ENCODE data around the gene APOD.
"Not testable (repeated sequence)": the region's sequence is repeated elsewhere in the genome, so short reads cannot be mapped to it uniquely, and the experiment has no call there.

Gene APOD

DNA sequence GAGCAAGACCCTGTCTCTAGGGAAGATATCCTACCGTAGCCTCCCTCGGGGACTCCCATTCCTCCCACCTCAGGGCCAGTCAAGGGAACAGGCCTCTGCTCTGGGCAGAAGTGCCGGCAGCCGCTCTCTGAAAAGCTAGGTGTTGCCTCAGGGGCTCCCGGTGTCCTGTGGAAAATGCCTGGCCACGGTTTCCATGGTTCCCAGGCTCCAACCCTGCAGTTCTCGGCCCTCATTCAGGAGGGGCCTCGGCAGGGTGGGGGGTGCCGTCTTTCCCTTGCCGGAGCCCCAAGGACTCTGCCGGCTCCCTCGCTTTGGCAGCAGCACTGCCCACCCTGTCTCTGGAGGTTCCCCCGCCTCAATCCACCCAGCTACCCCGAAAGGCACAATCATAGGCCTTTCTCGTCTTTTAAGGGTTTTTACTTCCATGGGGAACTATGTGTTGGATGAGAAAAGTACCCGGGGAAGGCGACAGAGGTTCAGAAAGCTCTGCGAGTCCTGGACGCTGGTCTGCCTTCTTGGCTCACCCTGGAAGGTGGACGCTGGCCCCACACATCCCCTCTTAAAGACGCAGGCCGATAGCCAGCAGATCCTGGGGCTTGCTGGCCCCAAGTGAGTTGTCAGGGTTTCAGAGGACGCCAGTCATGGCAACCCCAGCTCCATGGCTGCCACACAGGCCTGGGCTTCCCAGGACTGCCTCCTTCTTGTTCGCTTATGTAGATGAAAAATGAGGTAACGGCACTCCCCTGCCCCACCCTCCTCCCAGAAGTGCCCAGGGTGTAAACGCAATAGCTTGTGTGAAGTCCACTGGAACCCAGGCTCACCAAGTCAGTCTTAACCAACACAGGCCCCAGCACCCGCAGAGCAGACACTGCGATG is 34.3 kb upstream of the APOD start:
- DNase-seq = not testable (repeated sequence)

DNA sequence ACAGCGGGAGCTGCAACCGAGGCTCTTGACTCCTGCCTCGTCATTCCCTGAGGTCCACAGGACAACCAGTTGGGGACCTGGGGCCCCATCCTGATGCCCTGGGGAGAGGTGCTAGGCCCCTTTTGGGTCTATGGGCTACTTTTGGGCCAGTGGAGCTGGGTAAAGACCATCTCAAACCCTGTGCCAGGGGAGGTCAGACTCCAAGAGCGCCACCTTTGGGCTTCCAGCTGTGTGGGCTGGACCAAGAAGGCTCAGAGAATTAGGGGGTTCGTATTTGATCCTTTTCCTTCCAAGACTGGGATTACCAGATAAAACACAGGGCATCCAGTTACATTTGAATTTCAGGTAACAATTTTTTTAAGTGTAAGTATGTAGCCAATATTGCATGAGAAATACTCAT is 33.4 kb upstream of the APOD start:
- not testable (repeated sequence) for DNase-seq

DNA sequence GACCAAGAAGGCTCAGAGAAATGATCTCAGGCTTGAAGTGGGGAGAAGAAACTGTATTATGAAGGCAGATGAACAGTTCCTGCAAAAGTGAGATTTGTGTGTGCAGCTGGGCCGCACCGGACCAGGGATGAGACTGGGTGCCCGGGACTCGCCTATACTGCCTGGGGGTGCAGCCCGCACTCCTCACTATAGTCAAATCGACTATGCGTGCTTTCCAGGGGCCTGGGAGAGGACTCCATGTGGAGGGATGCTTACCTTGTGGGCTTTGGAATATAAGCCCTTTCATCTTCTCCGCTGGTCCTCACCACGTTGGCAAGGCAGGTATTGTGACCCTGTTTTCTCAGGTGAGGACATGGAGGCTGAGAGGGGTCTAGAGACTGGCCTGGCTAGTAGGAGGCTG is 32.9 kb upstream of the APOD start:
- DNase-seq = no peak

DNA sequence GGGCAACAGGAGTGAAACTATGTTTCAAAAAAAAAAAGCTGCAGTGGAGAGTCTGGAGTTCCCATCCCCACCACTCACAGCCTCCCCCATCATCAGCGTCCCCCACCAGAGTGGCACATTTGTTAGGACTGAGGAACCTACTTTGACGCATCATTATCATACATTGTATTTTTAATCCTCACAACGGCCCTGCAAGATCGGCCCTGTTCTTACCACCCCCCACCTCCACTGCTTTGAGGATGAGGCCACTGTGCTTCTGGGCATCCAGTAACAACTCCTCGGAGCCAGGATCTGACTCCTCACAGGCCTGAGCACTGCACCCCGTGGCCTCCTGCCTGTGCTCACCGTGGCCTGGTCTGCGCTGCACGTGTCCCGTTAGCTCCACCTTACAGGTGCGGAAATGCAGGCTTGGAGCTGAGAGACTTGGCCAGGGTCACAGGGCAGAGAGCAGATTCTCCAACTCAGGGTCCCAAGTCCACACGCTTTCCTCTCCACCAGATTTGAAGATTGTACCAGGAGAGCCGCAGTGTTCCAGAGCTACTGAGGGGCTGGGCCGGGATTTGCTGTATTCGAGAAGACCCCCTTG is 32.3 kb upstream of the APOD start:
- DNase-seq = not testable (repeated sequence)

DNA sequence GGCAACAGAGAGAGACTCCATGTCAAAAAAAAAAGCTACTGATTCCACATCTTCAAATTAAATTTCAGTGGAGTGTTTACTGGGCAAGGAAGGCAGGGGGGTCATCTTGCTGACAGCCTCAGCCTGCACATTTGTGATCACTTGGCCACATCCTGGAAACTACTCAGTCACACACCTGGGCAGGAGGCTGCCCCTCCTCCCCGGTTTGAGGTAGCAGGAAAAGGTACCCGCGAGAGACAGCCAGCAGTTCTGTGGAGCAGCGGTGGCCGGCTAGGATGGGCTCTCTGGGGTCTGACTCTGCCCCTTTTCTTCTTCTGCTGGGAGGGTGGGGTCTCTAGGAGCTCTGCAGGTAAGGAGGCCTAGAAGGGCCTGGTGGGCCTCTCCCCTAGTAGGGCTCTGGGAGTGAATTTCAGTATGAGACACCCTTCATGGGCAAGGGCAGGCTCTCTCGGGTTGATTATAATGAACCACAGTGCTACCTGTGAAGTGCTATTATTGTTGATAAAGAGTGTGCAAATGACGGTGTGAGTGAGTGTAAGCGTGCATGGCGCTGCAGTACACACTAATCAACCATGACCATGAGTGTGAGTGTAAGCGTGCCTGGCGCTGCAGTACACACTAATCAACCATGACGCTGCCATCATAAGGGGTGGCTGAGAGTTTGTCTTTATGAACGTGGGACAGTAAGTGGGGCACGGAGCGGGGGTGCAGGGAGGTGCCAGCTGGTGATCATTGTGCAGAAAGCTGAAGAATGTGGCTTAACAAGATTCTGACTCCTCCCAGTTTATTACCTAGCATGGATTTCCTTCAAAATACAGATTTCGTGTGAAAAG is 31.1 kb upstream of the APOD start:
- not testable (repeated sequence) for DNase-seq

DNA sequence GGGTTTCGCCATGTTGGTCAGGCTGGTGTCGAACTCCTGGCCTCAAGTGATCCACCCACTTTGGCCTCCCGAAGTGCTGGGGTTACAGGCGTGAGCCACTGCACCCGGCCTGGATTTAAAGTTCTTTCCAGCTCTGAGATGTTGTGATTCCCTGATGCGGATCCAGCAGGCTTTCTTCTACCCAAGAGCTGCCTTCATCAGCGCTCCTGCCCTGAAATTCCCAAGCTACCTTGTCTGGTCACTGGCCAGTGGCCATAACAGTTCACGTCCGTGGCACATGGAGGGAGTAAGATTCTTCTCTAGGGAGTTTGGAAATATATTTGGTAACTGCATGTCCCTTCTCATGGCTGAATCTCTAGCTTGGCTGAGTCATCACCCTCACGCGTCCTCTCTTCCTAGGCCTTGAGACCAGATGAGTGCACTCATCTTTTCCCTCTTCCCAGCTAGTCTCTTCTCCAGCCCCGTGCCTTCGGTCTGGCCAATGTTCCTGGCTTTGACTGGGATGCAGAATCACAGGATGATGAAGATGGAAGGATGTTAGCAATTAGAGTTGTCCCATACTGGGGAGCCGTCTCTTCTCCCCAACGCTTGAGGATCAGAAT is 29.8 kb upstream of the APOD start:
- no peak for DNase-seq

DNA sequence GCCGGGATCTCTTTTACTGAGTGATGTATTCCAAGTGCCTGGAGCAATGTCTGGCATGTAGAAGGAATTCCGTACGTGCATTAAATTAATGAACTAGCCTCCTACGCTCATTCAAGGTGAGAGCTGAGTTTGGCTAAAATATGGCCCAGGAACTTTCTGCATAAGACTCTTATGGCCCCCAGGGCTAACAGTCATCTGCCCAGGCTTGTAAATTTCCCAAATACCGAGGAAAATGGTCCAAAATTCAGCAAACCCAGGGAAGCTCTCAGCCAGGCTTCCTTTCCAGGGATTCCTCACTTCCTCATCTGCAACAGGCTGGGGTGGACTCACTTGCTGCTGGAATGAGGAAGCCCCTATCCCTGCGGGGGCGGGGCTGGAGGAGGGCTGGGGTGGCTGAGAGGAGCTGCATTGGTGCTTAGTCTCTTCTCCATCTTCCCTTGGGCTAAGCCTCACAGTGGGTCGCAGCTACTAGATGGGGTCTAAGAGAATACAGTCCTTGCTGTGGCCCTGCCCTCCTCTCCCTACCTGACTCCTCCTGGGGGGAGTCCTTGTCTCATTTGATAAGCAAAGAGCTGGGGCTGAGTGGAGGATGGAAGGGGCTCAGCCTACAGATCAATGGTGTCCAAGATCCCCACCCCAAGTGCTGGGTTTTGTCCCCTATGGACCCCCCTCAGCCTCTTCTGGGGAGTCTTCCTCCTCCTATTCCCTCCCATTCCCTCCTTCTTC is 28.5 kb upstream of the APOD start:
- no peak for DNase-seq

DNA sequence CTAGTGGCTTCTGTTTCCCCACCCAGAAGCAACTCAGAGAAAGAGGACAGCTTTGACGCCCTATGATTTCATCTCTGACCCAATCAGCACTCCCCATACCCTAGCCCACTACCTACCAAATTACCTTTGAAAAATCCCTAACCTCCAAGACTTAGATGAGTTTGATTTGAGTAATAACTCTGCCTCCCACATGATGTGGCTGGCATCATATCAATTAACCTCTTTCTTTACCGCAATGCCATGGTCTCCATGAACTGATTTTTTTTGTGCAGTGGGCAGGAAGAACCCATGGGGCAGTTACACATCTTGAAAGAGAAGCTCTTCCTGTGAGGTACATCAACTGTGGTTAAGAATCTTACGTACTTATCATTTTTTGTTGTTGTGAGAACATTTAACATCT is 25.5 kb upstream of the APOD start:
- DNase-seq = no peak

DNA sequence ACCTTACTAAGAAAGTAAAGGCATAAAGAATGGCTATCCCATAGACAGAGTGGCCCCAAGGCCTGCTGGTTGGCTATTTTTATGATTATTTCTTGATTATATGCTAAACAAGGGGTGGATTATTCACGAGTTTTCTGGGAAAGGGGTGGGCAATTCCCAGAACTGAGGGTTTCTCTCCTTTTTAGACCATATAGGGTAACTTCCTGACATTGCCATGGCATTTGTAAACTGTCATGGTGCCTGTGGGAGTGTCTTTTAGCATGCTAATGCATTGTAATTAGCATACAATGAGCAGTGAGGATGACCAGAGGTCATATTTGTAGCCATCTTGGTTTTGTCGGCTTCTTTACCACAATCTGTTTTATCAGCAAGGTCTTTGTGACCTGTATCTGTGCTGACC is 18.0 kb upstream of the APOD start:
- not testable (repeated sequence) for DNase-seq

DNA sequence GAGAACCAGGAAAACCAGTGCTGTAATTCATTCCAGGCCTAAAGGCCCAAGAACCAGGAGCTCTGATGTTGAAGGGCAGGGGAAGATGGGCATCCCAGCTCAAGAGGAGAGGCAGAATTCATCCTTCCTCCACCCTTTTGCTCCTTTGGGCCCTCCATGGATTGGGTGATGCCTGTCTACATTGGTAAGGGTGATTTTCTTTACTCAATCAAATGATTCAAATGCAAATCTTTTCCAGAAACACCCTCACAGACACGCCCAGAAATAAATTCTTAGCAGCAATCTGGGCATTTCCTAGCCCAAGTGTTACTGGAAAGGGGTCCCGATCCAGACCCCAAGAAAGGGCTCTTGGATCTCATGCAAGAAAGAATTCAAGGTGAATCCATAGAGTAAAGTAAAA is 17.6 kb upstream of the APOD start:
- DNase-seq = no peak

DNA sequence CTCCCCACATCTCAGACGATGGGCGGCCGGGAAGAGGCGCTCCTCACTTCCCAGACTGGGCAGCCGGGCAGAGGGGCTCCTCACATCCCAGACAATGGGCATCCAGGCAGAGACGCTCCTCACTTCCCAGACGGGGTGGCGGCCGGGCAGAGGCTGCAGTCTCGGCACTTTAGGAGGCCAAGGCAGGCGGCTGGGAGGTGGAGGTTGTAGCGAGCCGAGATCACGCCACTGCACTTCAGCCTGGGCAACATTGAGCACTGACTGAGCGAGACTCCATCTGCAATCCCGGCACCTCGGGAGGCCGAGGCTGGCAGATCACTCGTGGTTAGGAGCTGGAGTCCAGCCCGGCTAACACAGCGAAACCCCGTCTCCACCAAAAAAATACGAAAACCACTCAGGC is 16.2 kb upstream of the APOD start:
- DNase-seq = not testable (repeated sequence)

DNA sequence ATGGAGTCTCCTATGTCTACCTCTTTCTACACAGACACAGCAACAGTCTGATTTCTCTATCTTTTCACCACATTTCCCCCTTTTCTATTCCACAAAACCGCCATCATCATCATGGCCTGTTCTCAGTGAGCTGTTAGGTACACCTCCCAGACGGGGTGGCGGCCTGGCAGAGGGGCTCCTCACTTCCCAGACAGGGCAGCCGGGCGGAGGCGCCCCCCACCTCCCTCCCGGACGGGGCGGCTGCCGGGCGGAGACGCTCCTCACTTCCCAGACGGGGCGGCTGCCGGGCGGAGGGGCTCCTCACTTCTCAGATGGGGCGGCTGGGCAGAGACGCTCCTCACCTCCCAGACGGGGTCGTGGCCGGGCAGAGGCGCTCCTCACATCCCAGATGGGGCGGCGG is 15.8 kb upstream of the APOD start:
- not testable (repeated sequence) for DNase-seq

DNA sequence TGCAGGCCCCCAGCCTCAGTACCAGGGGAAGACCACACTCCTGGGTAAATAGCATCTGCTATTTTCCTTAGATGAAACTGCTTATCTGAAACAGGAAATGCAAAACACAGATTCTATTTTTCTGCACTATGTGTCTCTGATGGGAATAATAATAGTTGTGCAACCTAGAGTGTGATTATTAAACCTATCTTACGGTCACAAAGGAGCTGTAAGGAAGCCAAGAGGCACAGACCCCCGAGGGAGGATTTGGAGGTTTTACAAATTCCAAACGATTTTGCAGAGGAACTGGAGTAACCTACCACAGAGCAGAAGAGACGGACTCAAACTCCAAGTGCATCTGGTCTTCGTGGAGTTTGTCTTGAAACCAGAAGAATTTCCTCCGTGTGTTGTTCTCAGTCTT is 14.1 kb upstream of the APOD start:
- no peak for DNase-seq

DNA sequence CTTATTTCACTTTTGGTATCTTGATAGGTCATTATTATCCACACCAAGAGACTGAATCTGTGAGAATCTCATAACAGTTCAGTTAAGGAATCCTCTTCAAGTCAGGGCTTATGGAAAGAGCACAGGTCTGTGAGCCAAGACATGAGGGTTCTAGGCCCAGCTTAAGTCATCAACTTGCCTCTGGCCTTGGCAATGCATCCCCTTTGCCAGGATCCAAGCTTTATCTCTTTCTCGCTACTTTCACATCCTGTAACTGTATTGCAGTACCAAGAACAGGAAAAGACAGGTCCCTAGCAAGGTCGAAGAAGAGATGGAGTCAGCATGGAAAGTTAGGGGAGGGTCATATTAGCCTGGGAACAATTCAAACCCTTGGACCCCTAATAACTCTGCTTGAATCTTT is 13.5 kb upstream of the APOD start:
- DNase-seq = no peak

DNA sequence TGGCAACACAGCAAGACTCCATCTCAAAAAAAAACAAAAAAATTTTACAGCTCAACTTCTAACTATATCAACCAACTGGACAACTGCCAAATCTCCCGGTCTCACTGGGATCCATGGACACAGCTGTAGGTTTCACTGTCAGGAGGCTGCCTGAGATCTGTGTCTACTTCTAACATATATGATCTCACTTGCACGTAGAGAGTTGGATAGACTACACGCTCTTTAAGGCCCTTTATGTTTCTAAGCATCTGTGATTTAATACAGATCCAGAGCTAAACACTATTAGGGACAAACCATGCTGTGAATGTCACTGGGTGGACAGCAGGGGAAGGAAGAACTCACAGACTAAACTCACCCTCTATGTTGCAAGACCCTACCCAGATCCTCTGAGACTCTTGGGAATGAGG is 13.0 kb upstream of the APOD start:
- no peak for DNase-seq

DNA sequence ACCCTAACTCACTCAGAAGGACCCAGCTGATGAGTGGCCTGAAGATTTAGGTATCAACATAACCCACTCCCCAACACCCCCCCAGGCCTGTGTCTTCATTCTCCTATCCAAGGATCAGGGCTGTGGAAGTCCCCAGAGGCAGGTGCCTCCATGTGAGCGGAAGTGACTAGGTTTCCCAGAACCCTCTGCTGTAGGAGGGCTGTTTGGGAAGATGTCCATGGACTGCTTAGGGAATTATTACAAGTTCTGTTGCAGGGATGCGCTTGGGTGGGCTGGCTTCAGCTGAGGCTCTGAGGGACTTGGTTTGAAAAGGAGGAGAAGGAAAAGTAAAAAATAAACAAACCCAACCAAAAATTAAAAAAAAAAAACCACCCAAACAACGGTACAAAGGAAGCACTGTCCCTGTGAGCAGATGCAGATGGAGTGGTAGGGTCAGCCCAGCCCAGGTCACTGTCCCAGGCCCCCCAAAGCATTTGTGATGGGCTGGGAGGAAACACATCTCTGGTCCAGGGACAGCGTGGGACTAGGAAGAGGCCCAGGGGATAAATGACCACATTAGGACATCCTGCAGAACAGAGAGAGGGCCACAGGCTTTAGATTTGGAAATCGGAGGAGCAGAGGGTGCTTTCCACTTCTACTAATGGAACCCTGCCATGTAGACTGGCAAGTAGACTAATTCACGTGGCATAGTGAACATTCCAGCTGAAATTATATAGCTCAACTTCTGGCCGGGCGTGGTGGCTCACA is 12.2 kb upstream of the APOD start:
- no peak for DNase-seq

DNA sequence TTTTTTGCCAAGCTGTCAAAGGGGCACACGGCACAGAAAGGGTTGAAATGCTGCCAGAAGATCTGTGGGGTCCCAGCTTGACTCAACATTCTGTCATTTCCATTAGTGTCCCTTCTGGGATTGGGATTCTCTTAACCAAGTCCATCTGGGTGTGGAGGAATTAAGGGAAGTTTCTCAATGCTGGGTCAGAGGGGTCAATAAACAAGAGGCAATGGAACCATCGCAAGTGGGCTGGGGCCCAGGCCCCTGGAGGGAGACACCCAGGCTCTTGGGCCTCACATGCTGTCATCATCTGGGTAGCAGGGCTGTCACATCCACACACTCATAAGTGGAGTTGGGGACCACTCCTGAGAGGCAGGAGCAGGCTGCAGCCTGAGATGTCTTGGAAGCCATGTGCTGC is 8.1 kb upstream of the APOD start:
- DNase-seq = no peak

DNA sequence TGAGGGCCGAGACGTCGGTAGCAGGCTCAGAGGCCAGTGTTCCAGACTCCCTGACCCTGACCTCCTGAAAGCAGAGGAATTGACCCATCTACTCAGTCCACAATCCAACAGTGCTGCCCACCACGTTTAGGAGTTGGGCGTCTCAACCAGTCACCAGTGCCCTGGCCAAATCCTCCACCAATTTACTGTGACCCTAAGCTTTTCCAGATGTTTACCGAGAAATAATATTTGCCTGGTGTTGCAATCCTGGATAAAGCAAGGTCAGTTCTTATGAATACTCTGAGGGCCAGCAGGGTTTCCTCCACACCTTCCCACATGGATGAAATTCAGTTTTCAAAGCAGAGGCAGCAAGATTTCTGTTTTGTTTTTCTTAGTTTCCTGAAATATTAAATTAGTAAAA is 7.5 kb upstream of the APOD start:
- no peak for DNase-seq

DNA sequence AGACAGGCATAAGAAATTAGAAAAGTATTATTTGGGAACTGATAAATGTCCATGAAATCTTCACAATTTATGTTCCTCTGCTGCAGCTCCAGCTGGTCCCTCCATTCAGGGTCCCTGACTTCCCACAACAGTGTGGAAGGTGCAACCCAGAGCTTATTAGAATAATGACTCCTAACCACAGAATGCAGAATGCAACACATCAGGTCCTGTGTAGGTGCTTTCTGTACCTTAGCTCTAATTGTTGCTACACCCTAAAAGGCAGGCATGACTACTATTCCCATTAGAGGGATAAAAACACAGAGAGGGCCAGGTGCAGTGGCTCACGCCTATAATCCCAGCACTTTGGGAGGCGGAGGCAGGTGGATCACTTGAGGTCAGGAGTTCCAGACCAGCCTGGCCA is 6.6 kb upstream of the APOD start:
- DNase-seq = not testable (repeated sequence)

DNA sequence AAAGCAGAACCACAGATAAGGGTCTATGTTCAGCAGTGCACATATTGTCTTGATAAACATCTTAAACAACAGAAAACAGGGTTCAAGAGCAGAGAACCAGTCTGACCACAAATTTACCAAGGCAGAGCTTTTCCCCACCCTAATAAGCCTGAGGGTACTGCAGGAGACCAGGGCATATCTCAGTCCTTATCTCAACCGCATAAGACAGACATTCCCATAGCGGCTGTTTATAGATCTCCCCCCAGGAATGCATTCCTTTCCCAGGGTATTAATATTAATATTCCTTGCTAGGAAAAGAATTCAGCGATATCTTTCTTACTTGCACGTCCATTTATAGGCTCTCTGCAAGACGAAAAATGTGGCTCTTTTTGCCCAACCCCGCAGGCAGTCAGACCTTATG is 6.1 kb upstream of the APOD start:
- DNase-seq = not testable (repeated sequence)

DNA sequence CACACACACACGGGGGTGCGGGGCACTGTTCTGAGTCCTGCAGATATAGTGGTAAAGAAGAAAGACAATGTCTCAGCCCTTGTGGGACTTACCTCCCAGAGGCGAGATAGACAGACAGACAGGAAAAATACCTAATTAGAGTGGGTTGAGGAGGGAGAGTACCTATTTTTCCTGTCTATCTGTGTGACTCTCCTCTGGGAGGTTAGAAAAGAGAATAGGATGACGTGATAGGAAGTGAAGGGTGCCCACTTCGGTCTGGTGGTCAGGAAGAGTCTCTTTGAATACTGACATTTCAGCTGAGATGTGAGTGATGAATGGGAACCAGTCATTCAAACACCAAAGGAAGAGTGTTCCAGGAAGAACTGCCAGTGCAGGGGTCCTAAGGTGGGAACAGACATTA is 4.1 kb upstream of the APOD start:
- DNase-seq = no peak

DNA sequence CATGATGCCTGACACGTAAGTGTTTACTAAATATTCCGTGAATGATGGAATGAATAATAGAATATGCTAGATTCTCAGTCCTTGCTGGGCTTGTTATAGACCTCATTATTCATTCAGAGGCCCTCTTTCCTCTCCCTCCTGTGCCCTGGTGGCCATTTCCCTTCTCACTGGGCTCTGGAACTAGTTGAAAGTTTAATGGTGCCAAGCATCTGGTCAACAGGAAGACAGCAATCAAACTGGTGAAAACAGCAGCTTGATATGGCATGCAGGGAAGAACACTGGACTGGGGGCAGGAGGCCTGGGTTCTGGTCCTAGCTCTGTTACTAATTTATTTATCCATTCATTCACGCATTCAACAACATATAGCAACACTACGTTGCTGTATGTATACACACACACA is 3.7 kb upstream of the APOD start:
- no peak for DNase-seq

All from amniotic stem cell (primary cell).